ENCODE results near the gene EVC2. TPM values are rescaled to one million over a fixed set of nuclear protein-coding genes. Genes with fewer than 3 reads are reported as not detected.

The EVC2 gene
- total RNA-seq, 1 donor, result 9.9 TPM

GRCh38 chr4:5573965-5574364, 134.4 kb downstream of the EVC2 start:
- no peak for DNase-seq (ENCODE audit: low read depth)
- H3K4me3 ChIP-seq (ENCODE audit: low read depth, low read length), result no peak overlapping the region
- no peak for TF ChIP-seq CTCF (IDR thresholded peaks at IDR 0.05; ENCODE audit: insufficient read depth, low read depth, low read length)

DNA sequence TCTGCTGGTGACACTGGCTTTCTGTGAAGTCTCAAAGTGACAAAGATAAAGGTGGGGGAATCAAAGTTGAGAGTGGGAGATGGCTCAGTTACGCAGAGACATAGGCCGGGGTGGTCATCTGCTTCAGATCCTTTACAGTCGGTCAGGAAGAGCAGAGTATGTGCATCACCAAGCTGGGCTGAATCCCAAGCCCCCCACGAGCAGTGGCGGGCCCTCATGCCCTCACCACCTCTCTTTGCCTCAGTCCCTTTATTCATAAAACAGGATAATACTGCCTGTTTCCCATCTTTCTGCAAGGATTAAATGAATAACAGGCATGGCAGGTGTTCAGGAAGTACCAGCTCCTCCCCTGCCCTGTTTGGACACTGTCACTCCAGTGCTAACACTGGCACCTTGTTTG, 135.6 kb downstream of the EVC2 start:
- no peak for DNase-seq (ENCODE audit: low read depth)
- no peak overlapping the region for H3K4me3 ChIP-seq (ENCODE audit: low read depth, low read length)
- TF ChIP-seq CTCF (IDR thresholded peaks at IDR 0.05; ENCODE audit: insufficient read depth, low read depth, low read length), result no peak

DNA sequence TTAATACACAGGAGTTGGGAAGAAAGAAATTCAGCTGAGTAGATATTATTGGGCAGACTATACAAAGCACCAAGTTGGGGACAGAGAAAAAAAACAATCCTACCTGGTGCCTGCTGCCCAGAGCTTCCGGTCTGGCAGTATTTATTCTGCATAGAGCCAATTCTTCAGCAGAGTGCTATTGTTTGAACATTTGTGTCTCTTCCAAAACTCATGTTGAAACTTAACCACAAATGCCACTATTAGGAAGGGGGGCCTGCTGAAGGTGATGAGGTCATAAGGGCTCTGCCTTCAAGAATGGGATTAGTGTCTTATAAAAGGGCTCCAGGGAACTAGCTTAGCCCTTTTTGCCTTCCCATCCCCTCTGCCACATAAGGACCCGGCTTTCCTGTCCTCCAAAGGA, 136.2 kb downstream of the EVC2 start:
- no peak for DNase-seq (ENCODE audit: low read depth)
- no peak overlapping the region for H3K4me3 ChIP-seq (ENCODE audit: low read depth, low read length)
- TF ChIP-seq CTCF (IDR thresholded peaks at IDR 0.05; ENCODE audit: insufficient read depth, low read depth, low read length), result no peak

DNA sequence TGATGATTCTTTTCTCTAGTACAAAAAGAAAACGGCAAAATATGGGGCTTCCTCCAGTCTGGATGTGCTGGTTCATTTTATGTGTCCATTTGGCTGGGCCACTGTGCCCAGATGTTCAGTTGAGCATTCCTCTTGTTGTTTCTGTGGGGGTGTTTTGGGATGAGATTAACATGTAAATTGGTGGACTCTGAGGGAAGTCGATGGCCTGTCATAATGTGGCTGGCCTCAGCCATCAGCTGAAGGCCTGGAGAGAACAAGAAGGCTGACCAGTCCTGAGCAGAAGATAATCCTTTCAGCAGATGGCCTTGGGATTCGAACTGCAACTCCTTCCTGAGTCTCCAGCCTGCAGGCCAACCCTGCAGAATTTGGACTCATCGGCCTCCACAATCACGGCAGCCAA, 136.7 kb downstream of the EVC2 start:
- no peak for TF ChIP-seq CTCF (IDR thresholded peaks at IDR 0.05; ENCODE audit: insufficient read depth, low read depth, low read length)
- H3K4me3 ChIP-seq (ENCODE audit: low read depth, low read length), result no peak overlapping the region
- DNase-seq (ENCODE audit: low read depth), result no peak

- no peak for DNase-seq (ENCODE audit: low read depth)
These were observed 138.9 kb downstream of the EVC2 start for GRCh38 chr4:5569451-5569850.

DNA sequence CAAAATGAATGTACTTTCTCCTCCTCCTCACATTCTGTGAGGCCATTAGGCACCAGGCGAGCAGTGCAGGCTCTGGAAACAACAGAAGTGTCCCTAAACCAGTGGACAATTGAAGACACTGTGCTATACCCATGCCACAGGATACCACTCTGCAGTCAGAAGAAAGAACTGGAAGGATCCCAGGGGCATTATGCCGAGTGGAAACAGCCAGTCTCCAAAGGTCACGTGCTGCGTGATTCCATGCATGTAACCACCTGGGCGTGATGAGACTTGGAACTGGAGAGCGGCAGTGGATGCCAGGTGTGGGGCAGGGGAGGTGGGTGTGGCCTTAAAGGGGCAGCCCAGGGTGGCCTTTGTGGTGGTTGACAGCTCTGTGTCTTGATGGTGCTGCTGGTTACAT, 139.4 kb downstream of the EVC2 start:
- no peak overlapping the region for H3K4me3 ChIP-seq (ENCODE audit: low read depth, low read length)
- no peak for TF ChIP-seq CTCF (IDR thresholded peaks at IDR 0.05; ENCODE audit: insufficient read depth, low read depth, low read length)
- DNase-seq (ENCODE audit: low read depth), result no peak

More at GRCh38 chr4:5569451-5569850, 138.9 kb downstream of the EVC2 start:
- no peak for TF ChIP-seq CTCF (IDR thresholded peaks at IDR 0.05; ENCODE audit: insufficient read depth, low read depth, low read length)
- H3K4me3 ChIP-seq (ENCODE audit: low read depth, low read length), result no peak overlapping the region

DNA sequence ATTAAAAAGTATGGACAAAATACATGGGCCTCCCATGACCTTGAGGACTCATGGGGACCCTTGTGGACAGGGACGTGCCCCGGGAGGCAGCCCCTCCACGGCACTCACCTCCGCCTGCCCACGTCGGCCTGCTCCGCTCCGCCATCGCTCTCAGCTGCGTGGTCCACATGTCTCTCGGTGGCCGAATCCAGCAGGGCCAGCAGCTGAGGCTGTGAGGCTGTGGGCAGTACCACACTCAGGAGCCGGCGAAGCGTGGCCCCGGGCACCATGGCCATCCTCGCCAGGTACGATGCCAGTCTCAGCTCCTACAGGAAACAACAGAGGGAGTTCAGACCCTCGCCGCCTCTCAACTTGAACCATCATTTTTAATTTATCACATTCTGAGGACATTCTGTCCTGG, 140.0 kb downstream of the EVC2 start:
- no peak overlapping the region for H3K4me3 ChIP-seq (ENCODE audit: low read depth, low read length)
- no peak for TF ChIP-seq CTCF (IDR thresholded peaks at IDR 0.05; ENCODE audit: insufficient read depth, low read depth, low read length)
- no peak for DNase-seq (ENCODE audit: low read depth)

All from fibroblast of villous mesenchyme (primary cell).